Measurements from ENCODE around the gene PAN2. TPM values are rescaled to one million over a fixed set of nuclear protein-coding genes. Genes with fewer than 3 reads are reported as not detected.
"Not testable (repeated sequence)": the region's sequence is repeated elsewhere in the genome, so short reads cannot be mapped to it uniquely, and the experiment has no call there.

The PAN2 gene
- total RNA-seq, 1 donor: 61.1 TPM

DNA sequence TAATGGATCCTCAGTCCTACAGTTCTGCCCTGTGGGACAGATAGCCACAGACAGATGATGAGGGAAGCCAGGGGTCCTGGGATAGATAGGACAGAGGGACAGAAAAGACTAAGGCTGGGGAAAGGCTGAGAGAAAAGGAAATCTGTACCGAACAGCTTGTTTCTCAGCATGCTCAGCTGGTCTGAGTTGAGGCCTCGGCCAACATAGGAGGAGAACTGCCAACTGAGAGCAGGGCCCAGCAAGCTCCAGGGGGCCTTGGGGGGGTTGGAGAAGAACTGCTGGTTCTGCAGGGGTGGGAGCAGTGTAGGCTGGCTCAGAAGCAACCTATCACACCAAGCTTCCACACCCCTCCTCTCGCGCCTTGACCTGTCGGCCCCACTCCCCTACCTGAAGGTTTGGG lies 15.0 kb upstream of the PAN2 start:
- DNase-seq (ENCODE audit: low read depth in 2 of 3, low spot score in 2 of 3): no peak

DNA sequence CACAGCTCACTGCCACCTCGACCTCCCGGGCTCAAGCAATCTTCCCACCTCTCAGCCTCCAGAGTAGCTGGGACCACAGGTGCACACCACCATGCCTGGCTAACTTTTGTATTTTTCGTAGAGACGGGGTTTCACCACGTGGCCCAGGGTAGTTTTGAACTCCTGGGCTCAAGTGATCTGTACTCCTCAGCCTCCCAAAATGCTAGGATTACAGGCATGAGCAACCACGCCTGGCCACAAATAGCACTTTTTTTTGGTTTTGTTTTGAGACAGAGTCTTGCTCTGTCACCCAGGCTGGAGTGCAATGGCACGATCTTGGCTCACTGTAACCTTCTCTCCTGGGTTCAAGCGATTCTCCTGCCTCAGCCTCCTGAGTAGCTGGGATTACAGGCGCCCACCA lies 13.5 kb upstream of the PAN2 start:
- DNase-seq (ENCODE audit: low read depth in 2 of 3, low spot score in 2 of 3): not testable (repeated sequence)

DNA sequence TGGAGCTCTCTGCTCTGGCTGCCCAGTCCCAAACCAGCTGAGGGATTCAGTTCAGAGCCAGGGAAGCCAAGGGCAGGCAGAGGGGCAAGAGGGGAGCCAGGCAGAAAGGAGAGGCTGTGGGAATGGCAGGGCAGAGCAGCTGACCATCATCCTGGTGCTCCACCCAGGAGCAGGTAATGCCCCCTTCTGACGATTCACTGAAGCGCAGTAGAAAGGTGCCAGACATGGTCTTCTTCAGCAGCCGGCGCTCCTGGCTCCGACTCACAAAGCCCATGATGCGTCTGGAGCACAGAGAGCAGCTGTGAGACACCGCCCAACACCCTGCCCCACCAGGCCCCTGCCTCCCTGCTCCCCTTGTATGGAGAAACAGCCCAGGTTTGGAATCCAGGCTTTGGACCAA lies 12.9 kb upstream of the PAN2 start:
- DNase-seq (ENCODE audit: low read depth in 2 of 3, low spot score in 2 of 3): no peak

GRCh38 chr12:56342290-56342689 lies 8.5 kb upstream of the PAN2 start:
- not testable (repeated sequence) for DNase-seq (ENCODE audit: low read depth in 2 of 3, low spot score in 2 of 3)

DNA sequence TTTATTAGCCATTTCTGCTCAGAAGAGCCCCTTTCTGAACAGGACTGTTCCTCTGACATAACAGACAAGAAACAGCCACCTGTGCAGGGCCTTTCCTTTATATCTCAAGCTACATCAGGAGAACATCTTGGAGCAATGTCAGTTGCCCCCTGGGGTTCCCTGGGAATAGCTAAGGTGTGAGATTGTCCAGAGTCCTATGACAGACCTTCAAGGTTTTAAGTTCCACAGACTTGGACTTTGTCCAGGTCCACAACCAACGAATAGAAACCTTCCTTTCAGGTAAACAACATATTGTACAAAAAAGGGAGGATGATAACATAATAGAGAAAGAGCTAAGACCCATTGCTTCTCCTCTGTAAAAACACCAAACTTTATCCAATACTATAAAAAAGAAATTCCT lies 7.8 kb upstream of the PAN2 start:
- no peak for DNase-seq (ENCODE audit: low read depth in 2 of 3, low spot score in 2 of 3)

- no peak for DNase-seq (ENCODE audit: low read depth in 2 of 3, low spot score in 2 of 3)
Measured at GRCh38 chr12:56339158-56339422, 5.3 kb upstream of the PAN2 start.

GRCh38 chr12:56338308-56339157 lies 4.7 kb upstream of the PAN2 start, which contains the start of gene IL23A:
Gene IL23A (plus strand): TSS chr12:56338884. CDS start chr12:56339045, 161 bp downstream.
- DNase-seq (ENCODE audit: low read depth in 2 of 3, low spot score in 2 of 3): peak; percentile 45 to 73 (median 71)

GRCh38 chr12:56337753-56338251 lies 4.0 kb upstream of the PAN2 start:
- DNase-seq (ENCODE audit: low read depth in 2 of 3, low spot score in 2 of 3): no peak

GRCh38 chr12:56336361-56337167 lies 2.8 kb upstream of the PAN2 start:
- no peak for DNase-seq (ENCODE audit: low read depth in 2 of 3, low spot score in 2 of 3)

DNA sequence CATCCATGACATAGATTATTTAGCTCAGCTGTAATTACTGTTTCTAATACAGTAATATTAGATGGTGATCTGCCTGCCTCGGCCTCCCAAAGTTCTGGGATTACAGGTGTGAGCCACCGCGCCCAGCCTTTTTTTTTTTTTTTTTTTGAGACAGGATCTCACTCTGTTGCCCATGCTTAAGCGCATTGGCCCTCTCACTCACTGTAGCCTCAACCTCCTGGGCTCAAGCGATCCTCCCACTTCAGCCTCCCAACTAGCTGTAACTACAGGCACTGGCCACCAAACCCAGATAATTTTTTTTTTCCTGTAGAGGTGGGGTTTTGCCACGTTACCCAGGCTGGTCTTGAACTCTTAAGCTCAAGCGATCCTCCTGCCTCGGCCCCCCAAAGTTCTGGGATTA lies 1.7 kb upstream of the PAN2 start:
- DNase-seq (ENCODE audit: low read depth in 2 of 3, low spot score in 2 of 3): not testable (repeated sequence)

GRCh38 chr12:56334490-56334793 lies 642 bp upstream of the PAN2 start:
- no peak for DNase-seq (ENCODE audit: low read depth in 2 of 3, low spot score in 2 of 3)

DNA sequence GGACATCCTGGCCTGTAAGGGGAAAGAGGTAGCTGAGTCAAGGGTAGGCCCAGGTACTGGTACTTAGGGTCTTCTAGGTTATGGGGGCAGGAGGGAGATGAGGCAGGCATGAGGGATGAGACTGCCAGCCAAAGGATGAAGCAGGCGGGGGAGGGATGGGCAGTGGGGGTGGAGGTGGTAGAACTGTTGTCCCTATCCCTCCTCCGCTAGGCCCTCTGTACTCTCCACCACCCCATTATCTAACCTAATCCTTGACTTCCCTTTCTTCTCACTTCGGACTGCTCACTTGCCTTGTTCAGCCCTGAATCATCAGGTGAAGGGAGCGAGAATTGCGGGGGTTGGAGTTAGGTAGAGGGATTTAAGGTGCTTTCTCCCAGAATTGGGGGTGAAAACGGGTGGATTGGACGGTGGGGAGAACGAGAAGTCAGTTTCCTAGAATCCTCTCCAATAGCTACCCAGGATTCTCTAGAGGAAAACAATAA lies 562 bp downstream of the PAN2 start:
- no peak for DNase-seq (ENCODE audit: low read depth in 2 of 3, low spot score in 2 of 3)

DNA sequence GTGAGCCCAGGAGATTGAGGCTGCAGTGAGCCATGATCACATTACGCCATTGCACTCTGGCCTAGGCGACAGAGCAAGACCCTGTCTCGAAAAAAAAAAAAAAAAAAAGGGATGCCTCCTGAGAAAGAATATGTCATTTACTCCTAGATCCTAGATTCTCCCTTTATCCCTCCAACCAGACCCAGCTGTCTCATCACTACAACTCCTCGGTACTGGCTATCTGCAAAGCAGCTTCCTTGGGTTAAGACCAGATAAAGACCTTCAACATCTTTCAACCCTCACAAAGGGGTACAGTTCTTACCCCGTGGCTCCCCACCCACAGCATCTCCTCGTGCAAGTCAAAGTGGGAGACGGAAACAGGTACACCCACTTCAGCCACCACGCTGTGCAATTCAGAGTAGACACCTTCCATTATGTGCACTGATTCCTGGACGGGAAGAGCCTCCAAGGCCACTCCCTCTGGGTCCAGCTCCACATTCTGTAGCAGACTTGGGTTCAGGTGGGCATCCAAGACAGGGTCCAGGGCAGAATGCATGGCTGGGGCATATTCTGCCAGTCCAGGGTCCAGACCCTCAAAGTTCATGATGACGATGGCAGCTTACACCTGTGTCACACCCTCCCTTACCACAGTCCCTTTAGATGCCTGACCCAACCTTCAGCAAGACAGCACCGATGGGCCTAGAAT lies 1.1 kb downstream of the PAN2 start:
- no peak for DNase-seq (ENCODE audit: low read depth in 2 of 3, low spot score in 2 of 3)

DNA sequence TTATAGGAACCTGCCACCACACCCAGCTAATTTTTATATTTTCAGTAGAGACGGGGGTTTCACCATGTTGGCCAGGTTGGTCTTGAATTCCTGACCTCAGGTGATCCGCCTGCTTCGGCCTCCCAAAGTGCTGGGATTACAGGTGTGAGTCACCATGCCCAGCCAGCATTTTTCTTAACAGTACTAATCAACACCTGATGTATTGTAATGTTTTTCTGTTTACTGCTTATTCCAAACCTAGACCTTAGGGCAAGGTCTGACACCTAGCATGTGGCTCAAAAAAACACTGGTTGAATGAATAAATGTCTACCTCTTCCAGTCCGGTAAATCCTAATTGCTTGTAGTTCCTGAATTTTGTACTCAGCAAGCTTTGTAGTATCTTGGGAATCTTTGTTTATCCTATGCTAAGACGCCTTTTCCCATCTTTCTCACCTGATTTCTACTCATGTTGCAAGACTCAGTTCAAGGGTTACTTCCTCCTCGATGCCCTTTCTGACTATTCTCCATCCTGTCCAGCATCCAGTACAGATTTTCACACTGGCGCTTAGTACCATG lies 2.8 kb downstream of the PAN2 start:
- no peak for DNase-seq (ENCODE audit: low read depth in 2 of 3, low spot score in 2 of 3)

GRCh38 chr12:56326533-56326932 lies 7.3 kb downstream of the PAN2 start:
- DNase-seq (ENCODE audit: low read depth in 2 of 3, low spot score in 2 of 3): no peak

GRCh38 chr12:56326126-56326525 lies 7.7 kb downstream of the PAN2 start:
- no peak for DNase-seq (ENCODE audit: low read depth in 2 of 3, low spot score in 2 of 3)

GRCh38 chr12:56324206-56324605 lies 9.6 kb downstream of the PAN2 start:
- DNase-seq (ENCODE audit: low read depth in 2 of 3, low spot score in 2 of 3): no peak

DNA sequence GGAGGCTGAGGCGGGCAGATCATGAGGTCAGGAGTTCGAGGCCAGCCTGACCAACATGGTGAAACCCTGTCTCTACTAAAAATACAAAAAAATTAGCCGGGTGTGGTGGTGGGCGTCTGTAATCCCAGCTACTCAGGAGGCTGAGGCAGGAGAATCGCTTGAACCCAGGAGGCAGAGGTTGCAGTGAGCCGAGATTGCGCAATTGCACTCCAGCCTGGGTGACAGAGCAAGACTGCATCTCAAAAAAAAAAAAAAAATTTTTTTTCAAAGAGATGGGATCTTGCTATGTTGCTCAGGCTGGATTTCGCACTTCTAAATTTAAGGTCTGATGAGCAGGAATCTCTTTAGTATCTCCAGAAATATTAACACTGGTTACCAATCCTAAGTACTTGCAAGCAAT lies 12.2 kb downstream of the PAN2 start:
- not testable (repeated sequence) for DNase-seq (ENCODE audit: low read depth in 2 of 3, low spot score in 2 of 3)

- DNase-seq (ENCODE audit: low read depth in 2 of 3, low spot score in 2 of 3): no peak
Measured at GRCh38 chr12:56321027-56321426, 12.8 kb downstream of the PAN2 start.

- no peak for DNase-seq (ENCODE audit: low read depth in 2 of 3, low spot score in 2 of 3)
Measured at GRCh38 chr12:56317675-56318074, 16.1 kb downstream of the PAN2 start.
